Measurements from ENCODE around the gene NOL8. TPM values are rescaled to one million over a fixed set of nuclear protein-coding genes. Genes with fewer than 3 reads are reported as not detected.

Gene NOL8
- total RNA-seq, 2 donors from 2014 or later: 50.7 to 56.6 TPM

DNA sequence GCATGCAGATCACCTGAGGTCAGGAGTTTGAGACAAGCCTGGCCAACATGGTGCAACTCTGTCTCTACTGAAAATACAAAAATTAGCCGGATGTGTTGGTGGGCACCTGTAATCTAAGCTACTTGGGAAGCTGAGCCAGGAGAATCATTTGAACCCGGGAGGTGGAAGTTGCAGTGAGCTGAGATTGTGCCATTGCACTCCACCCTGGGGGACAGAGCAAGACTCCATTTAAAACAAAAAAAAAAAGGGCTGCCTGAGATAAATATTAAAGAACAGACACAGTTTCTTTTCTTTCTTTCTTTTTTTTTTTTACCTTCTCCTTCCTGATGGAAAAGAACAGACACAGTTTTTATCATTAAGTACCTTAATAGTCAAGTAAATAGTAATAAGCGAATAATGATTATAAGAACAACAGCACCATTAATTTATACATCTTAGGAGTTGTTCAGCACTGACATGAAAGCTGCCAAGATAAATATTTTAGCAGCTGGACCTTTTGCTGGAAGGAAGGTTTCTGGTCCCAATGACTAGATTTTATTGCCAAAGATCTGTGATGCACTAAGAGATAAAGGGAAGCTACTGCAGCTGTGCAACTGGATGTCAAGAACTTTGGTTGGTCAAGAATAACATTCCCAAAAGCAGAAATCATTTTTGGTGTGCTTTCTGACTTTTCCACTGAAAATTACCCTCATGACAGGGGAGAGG lies 7.6 kb upstream of the NOL8 start:
- Mint-ChIP-seq H3K27ac (peak overlapping the region; percentile 52), H3K36me3 (ENCODE audit: insufficient read depth in 2 of 2) (peaks cover 0 to 13% of the 10 kb centered on the region in 2 donors), H3K4me3 (no peak overlapping the region)

DNA sequence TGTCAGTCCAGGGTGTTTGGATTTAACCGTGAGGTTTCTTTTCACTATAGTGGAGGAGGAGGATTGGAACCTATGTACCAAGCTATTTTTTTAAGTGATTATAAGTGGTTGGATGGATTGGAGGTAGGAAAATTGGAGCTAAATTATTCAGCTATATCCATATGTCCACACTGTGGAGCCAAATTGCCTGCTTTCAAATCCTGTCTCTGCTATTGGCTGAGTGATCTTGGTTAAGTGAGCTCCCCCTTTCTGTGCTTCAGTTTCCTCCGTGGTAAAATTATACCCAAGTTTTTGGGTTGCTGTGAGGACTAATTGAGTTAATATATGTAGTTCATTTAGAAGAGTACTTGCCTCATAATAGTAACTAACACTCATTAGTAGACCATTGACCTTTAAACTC lies 3.1 kb upstream of the NOL8 start:
- H3K27me3 Mint-ChIP-seq (ENCODE audit: low read depth): no peaks in the 10 kb centered on the region
- H3K4me3 Mint-ChIP-seq: peak overlapping the region in 1 of 2 donors; percentile 25
- ATAC-seq (replicated peaks in 1 of 2): no peak
- no peak overlapping the region for H3K27ac Mint-ChIP-seq
- H3K9me3 Mint-ChIP-seq: no peaks in the 10 kb centered on the region
- no peak for DNase-seq
- H3K4me1 Mint-ChIP-seq (ENCODE audit: low read depth): peaks cover 27% of the 10 kb centered on the region
- H3K36me3 Mint-ChIP-seq (ENCODE audit: insufficient read depth in 2 of 2): peaks cover 4 to 5% of the 10 kb centered on the region in 2 donors

More for the DNA sequence above, 7.6 kb upstream of the NOL8 start:
- DNase-seq: no peak
- Mint-ChIP-seq H3K4me1 (ENCODE audit: low read depth) (no peaks in the 10 kb centered on the region), H3K27me3 (ENCODE audit: low read depth) (no peaks in the 10 kb centered on the region), H3K9me3 (no peaks in the 10 kb centered on the region)
- ATAC-seq (replicated peaks in 1 of 2): no peak

DNA sequence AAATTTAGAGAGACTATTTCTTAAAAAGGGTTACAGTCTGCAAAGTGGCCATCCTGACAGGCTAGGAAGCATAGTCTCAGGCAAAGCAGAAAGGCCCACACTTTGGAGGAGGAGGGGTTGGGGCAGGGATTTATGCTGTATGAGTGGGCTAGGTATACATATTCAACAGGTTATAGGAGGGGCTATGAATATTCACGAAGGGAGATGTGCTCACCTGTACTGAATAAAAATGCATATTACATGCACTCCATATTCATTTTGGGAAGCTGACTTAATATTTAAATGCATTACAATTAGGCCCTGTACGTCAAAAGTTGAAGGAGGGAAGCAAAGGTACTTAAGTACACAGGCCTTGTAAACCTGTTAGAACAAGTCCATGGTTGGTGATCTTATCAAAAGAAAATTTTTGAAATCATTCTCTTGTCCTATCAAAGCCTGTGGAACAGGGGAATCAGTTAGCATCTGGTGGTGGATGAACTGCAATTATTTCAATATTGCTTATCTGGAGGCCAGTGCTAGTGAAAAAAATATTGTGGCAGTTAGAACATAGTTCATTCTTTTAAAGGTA lies 2.2 kb upstream of the NOL8 start:
- Mint-ChIP-seq H3K27ac (no peak overlapping the region), H3K27me3 (ENCODE audit: low read depth) (no peaks in the 10 kb centered on the region), H3K4me3 (peak overlapping the region; percentile 98), H3K9me3 (no peaks in the 10 kb centered on the region), H3K36me3 (ENCODE audit: insufficient read depth in 2 of 2) (peaks cover 4 to 5% of the 10 kb centered on the region in 2 donors), H3K4me1 (ENCODE audit: low read depth) (peaks cover 33% of the 10 kb centered on the region)
- no peak for ATAC-seq (replicated peaks in 1 of 2)
- no peak for DNase-seq

GRCh38 chr9:92325991-92326500 lies 896 bp upstream of the NOL8 start:
- ATAC-seq (replicated peaks in 1 of 2) (peak in 1 of 2 donors; percentile 3), DNase-seq (no peak)
- Mint-ChIP-seq H3K36me3 (ENCODE audit: insufficient read depth in 2 of 2) (peaks cover 6 to 8% of the 10 kb centered on the region in 2 donors), H3K4me3 (peak overlapping the region; percentile 98), H3K27ac (peak overlapping the region; percentile 99), H3K27me3 (ENCODE audit: low read depth) (no peaks in the 10 kb centered on the region), H3K9me3 (no peaks in the 10 kb centered on the region), H3K4me1 (ENCODE audit: low read depth) (peaks cover 33% of the 10 kb centered on the region)

- H3K27ac Mint-ChIP-seq: peak overlapping the region; percentile 99
- peak overlapping the region; percentile 98 for H3K4me3 Mint-ChIP-seq
- no peak for DNase-seq
- peaks cover 36% of the 10 kb centered on the region for H3K4me1 Mint-ChIP-seq (ENCODE audit: low read depth)
- peak in 1 of 2 donors; percentile 27 for ATAC-seq (replicated peaks in 1 of 2)
- H3K9me3 Mint-ChIP-seq: no peaks in the 10 kb centered on the region
- H3K36me3 Mint-ChIP-seq (ENCODE audit: insufficient read depth in 2 of 2): peaks cover 6 to 13% of the 10 kb centered on the region in 2 donors
- no peaks in the 10 kb centered on the region for H3K27me3 Mint-ChIP-seq (ENCODE audit: low read depth)
These were observed 271 bp downstream of the NOL8 start for GRCh38 chr9:92324889-92325268.

- Mint-ChIP-seq H3K9me3 (no peaks in the 10 kb centered on the region), H3K27ac (peak overlapping the region; percentile 99), H3K4me1 (ENCODE audit: low read depth) (peaks cover 40% of the 10 kb centered on the region), H3K36me3 (ENCODE audit: insufficient read depth in 2 of 2) (peaks cover 6 to 15% of the 10 kb centered on the region in 2 donors), H3K4me3 (peak overlapping the region; percentile 98), H3K27me3 (ENCODE audit: low read depth) (no peaks in the 10 kb centered on the region)
- ATAC-seq (replicated peaks in 1 of 2): no peak
- no peak for DNase-seq
These were observed 719 bp downstream of the NOL8 start for GRCh38 chr9:92324431-92324830.

- ATAC-seq (replicated peaks in 1 of 2): peak in 1 of 2 donors; percentile 68
- no peaks in the 10 kb centered on the region for H3K9me3 Mint-ChIP-seq
- peaks cover 40% of the 10 kb centered on the region for H3K4me1 Mint-ChIP-seq (ENCODE audit: low read depth)
- peaks cover 9 to 33% of the 10 kb centered on the region in 2 donors for H3K36me3 Mint-ChIP-seq (ENCODE audit: insufficient read depth in 2 of 2)
- DNase-seq: no peak
- no peaks in the 10 kb centered on the region for H3K27me3 Mint-ChIP-seq (ENCODE audit: low read depth)
- H3K4me3 Mint-ChIP-seq: peak overlapping the region in 1 of 2 donors; percentile 62
- peak overlapping the region; percentile 91 for H3K27ac Mint-ChIP-seq
These were observed 9.7 kb downstream of the NOL8 start for GRCh38 chr9:92315456-92315855.

DNA sequence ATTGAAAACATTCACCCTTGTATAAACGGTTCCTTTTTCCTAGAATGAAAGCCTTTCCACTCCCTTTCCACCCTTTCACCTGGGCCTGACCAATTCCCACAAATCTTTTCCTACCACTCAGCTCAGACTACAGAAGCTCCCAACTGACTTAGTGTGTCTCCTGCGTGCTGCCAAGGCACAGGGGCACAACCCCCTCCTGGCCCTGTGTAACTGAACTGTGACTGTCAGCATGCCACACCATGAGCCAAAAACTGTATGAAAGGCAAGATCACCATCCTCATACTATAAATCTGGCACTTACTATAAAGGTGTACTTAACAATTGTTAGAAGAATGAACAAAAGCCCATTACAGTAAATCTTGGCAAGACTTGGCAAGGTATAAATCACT lies 11.5 kb downstream of the NOL8 start:
- DNase-seq (no peak), ATAC-seq (replicated peaks in 1 of 2) (no peak)
- H3K27me3 Mint-ChIP-seq (ENCODE audit: low read depth): no peaks in the 10 kb centered on the region
- peaks cover 17 to 36% of the 10 kb centered on the region in 2 donors for H3K36me3 Mint-ChIP-seq (ENCODE audit: insufficient read depth in 2 of 2)
- peak overlapping the region; percentile 90 for H3K27ac Mint-ChIP-seq
- H3K4me3 Mint-ChIP-seq: peak overlapping the region in 1 of 2 donors; percentile 32
- no peaks in the 10 kb centered on the region for H3K9me3 Mint-ChIP-seq
- peaks cover 33% of the 10 kb centered on the region for H3K4me1 Mint-ChIP-seq (ENCODE audit: low read depth)

DNA sequence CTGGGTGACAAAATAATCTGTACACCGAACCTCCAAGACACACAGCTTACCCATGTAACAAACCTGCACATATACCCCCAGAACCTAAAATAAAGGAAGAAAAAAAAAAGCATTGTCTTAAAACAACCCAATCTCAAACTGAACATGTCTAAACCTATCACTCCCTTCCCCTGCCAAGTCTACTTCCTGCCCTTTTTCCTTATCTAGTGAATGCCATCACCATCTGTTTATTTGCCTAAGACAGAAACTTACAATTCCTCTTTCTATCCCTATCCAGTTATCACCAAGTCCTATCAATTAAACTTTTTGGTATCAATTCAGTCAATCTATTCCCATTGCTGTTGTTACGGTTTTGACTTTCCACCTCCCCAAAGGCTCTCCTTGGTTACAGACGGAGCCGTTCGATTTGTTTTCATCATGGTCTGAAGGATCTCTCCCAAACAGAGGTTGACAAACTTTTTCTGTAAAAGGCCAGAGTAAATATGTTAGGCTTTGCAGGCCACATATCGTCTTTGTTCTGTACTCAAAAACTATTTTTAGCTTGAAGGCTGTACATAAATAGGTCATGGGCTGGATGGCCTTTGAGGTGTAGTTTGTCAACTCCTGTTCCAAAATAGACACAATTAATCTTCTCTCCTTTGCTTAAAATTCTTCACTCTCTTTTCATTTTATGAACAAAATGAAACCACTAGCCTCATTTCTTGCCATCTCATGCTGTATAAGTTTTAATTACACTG lies 12.1 kb downstream of the NOL8 start:
- DNase-seq: no peak
- no peak for ATAC-seq (replicated peaks in 1 of 2)
- Mint-ChIP-seq H3K27me3 (ENCODE audit: low read depth) (no peaks in the 10 kb centered on the region), H3K9me3 (no peaks in the 10 kb centered on the region), H3K4me1 (ENCODE audit: low read depth) (peaks cover 33% of the 10 kb centered on the region), H3K36me3 (ENCODE audit: insufficient read depth in 2 of 2) (peaks cover 15 to 36% of the 10 kb centered on the region in 2 donors), H3K27ac (peak overlapping the region; percentile 90), H3K4me3 (peak overlapping the region in 1 of 2 donors; percentile 32)

DNA sequence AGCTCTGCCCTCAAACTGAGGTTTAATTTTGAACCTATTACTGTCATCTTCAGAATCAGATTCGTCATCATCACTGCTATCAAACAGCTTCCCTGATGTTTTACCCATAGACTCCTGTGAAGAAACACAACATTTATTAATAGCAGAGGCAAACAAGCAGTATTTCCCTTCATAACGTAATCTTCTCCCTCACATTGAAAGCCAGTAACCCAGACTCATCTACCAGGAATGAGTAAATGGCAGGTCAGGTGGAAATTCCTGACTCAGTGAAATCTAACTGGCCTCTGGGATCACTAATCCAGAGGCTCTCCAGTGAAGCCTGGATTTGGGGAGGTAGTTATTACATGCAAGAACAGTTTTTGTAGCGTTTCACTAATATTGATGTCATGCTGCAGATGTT lies 14.6 kb downstream of the NOL8 start:
- Mint-ChIP-seq H3K36me3 (ENCODE audit: insufficient read depth in 2 of 2) (peaks cover 12 to 43% of the 10 kb centered on the region in 2 donors), H3K27me3 (ENCODE audit: low read depth) (no peaks in the 10 kb centered on the region), H3K4me1 (ENCODE audit: low read depth) (peaks cover 27% of the 10 kb centered on the region), H3K9me3 (no peaks in the 10 kb centered on the region), H3K4me3 (no peak overlapping the region), H3K27ac (no peak overlapping the region)
- DNase-seq (no peak), ATAC-seq (replicated peaks in 1 of 2) (no peak)

DNA sequence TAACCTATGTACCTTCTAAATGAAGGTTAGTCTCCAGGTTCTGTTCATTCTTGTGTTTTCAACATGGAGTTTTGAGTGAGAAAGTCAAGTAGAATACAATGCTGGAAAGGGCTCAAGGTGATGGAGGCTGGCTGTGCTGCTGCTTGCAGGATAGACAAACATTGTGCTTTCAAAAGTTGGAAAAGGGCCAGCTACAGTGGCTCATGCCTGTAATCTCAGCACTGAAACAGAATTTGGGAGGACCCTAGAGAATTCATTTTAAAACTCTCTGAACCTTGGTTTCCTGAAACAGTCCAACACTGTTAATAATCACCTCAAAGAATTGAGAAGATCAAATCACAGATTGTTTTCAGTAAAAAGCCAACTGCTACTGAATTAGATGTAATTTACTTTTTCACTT lies 16.3 kb downstream of the NOL8 start:
- peaks cover 12% of the 10 kb centered on the region for H3K4me1 Mint-ChIP-seq (ENCODE audit: low read depth)
- ATAC-seq (replicated peaks in 1 of 2): no peak
- H3K4me3 Mint-ChIP-seq: no peak overlapping the region
- no peak for DNase-seq
- H3K27me3 Mint-ChIP-seq (ENCODE audit: low read depth): no peaks in the 10 kb centered on the region
- no peaks in the 10 kb centered on the region for H3K9me3 Mint-ChIP-seq
- H3K36me3 Mint-ChIP-seq (ENCODE audit: insufficient read depth in 2 of 2): peaks cover 13 to 45% of the 10 kb centered on the region in 2 donors
- H3K27ac Mint-ChIP-seq: peak overlapping the region; percentile 55

DNA sequence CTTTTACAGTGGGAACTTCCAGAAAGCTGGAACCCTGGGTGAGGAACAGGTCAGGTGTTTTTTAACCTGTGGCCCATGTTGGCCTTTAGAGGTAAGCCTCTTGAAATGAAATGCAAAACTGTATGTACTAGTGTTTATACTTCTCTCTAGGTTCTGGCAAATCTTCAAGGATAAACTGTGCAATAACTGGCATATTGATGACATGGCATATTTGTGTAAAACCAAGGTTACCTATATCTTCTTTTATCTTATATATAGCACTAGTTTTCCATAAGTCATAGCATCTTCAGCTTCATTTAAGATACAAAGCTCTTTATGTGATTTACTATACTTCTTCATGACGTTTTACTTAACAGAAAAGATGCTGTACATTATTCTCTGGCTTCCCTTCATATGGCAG lies 24.2 kb downstream of the NOL8 start:
- DNase-seq: no peak
- H3K36me3 Mint-ChIP-seq (ENCODE audit: insufficient read depth in 2 of 2): peaks cover 6 to 27% of the 10 kb centered on the region in 2 donors
- H3K4me3 Mint-ChIP-seq: no peak overlapping the region

DNA sequence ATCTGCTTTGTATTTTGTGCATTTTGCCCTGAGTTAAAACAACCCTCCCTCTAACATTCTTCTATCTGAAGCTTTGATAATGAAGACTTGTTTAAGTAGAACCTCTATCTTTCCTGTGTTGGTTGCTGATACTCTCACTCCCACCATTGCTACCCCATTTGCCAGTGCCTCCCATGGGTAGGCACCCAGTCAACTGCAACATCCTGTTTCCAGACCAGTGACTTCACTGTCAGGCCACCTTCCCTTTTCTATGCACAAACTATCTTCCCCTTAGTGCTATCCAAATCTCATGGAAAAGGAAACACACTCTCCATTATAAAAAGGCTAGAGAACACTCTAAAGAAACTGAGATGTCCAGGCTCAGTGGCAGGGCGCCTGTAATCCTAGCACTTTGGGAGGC lies 26.0 kb downstream of the NOL8 start:
- Mint-ChIP-seq H3K27ac (peak overlapping the region; percentile 1), H3K4me3 (no peak overlapping the region), H3K4me1 (ENCODE audit: low read depth) (peaks cover 31% of the 10 kb centered on the region), H3K36me3 (ENCODE audit: insufficient read depth in 2 of 2) (peaks cover 4 to 21% of the 10 kb centered on the region in 2 donors), H3K9me3 (no peaks in the 10 kb centered on the region), H3K27me3 (ENCODE audit: low read depth) (no peaks in the 10 kb centered on the region)
- no peak for DNase-seq
- no peak for ATAC-seq (replicated peaks in 1 of 2)

More for the DNA sequence above, 24.2 kb downstream of the NOL8 start:
- H3K4me1 Mint-ChIP-seq (ENCODE audit: low read depth): peaks cover 16% of the 10 kb centered on the region
- H3K9me3 Mint-ChIP-seq: no peaks in the 10 kb centered on the region
- no peaks in the 10 kb centered on the region for H3K27me3 Mint-ChIP-seq (ENCODE audit: low read depth)
- ATAC-seq (replicated peaks in 1 of 2): no peak
- H3K27ac Mint-ChIP-seq: peak overlapping the region; percentile 22
